Activated naive CD4-positive, alpha-beta T cell treated with anti-CD3 and anti-CD28 coated beads for 36 hours (primary cell): ENCODE results near the gene CSF1R. TPM values are rescaled to one million over a fixed set of nuclear protein-coding genes. Genes with fewer than 3 reads are reported as not detected.

Experiments used
- CTCF ChIA-PET: fragments of 350-600 bp; sonication (Branson Sonifier 250); formaldehyde crosslinking; loops from one replicate; lab custom pipeline; 2021; ENCODE audit warnings: antibody characterized with exemption; lab: Charles Lee
- DNase-seq: peaks from one replicate; pipeline ENCODE4 v3.0.0-alpha.2; 2020
- H3K27ac Mint-ChIP-seq: one replicate; pipeline ENCODE4 v1.8.0; 2021; ENCODE audit warnings: mild to moderate bottlenecking, mixed read lengths
- H3K27me3 Mint-ChIP-seq: one replicate; pipeline ENCODE4 v1.8.0; 2021; ENCODE audit warnings: low read depth, mixed read lengths
- H3K36me3 Mint-ChIP-seq: one replicate; pipeline ENCODE4 v1.8.0; 2021; ENCODE audit warnings: low read depth, mixed read lengths
- H3K4me1 Mint-ChIP-seq: one replicate; pipeline ENCODE4 v1.8.0; 2021; ENCODE audit warnings: low read depth, mixed read lengths
- H3K4me3 Mint-ChIP-seq: one replicate; pipeline ENCODE4 v1.8.0; 2021; ENCODE audit warnings: mild to moderate bottlenecking, moderate library complexity, mixed read lengths
- H3K9me3 Mint-ChIP-seq: one replicate; pipeline ENCODE4 v1.8.0; 2021; ENCODE audit warnings: mixed read lengths
- intact Hi-C: fragments of 100-400 bp; cut with micrococcal nuclease; formaldehyde crosslinking; loops from one replicate; pipeline ENCODE4 v1.15.1; 2023
- total RNA-seq, 2 experiments: library from RNA; stranded (reverse); gene quantifications; one replicate each; pipeline ENCODE4 v1.2.3, GENCODE V29; 2021

The CSF1R gene
- total RNA-seq, 2 experiments from 2014 or later: 0.94 to 1.8 TPM

DNA sequence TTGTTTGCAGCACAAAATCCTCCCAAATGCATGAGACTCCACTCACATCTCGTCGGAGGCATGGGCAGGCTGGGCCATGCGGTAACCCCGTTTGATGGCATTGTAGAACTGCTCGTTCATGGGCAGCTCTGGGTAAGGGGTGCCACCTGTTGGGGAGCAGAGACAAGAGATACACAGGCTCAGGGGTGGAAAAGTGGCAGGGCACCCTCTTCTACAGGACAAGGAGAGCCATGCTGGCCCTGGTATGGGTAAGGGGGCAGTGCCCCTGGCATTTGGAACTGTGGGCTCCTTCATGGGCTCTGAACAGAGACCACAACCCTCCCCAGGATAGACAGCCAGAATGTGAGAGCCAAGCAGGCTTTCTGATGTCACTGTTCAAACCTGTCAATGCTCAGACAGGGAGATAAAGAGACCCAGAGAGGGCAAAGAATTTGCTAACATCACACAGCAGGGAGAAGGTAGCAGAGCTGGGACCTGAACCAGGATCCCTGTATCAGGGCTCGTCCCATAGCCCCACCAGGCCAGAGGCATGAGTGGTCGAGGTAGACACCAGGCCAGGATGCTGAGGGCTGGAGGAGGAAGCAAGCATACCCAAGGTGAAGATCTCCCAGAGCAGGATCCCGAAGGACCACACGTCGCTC, 33.2 kb upstream of the CSF1R start:
- no peaks in the 10 kb centered on the region for H3K36me3 Mint-ChIP-seq
- CTCF ChIA-PET: interaction anchor here (0.6 to 1.2 kb wide), 7 partner anchors 12 to 285 kb away, joined by 3 to 4 read pairs (median 3); no protein-coding TSS in a partner anchor
- no peaks in the 10 kb centered on the region for H3K4me1 Mint-ChIP-seq
- H3K27me3 Mint-ChIP-seq: no peaks in the 10 kb centered on the region
- H3K4me3 Mint-ChIP-seq: no peak overlapping the region
- no peaks in the 10 kb centered on the region for H3K9me3 Mint-ChIP-seq
- no peak overlapping the region for H3K27ac Mint-ChIP-seq
- intact Hi-C loops: loop anchor here (1.0 to 5.0 kb wide), 3 partner anchors 52 to 287 kb away; partner anchors contain the start of genes HMGXB3 and TIGD6
- DNase-seq: peak; percentile 32

DNA sequence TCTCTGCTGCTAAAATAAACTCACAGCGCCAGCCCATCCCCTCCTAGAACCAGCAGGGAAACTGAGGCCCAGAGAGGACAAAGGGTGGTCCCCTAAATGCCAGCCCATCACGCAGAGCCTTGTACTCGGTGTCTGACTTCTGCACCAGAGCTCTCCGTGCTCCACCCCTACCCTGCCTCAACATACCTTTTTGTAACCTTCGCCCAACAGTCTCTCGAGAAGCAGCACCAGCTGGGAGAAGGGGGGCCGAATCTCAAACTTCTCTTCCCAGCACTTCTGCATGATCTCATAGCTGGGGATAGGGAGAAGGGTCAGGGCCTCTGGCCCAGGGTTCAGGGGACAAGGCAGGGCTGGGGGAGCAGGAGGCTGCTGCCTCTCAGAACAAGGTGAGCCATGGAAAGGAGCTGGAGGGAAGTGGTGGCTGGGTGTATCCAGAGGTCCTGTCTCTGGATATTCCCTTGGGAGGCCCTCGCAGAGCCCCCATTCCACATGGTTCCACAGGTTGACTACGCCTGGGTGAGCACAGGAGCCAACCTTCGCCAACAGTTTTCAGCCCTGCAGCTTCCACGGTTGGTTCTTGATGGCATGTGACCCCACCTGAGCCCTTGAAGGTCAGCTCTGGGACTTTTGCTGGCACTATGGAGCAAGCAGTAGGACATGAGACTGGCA, 32.3 kb upstream of the CSF1R start:
- Mint-ChIP-seq H3K9me3 (no peaks in the 10 kb centered on the region), H3K27ac (no peak overlapping the region), H3K36me3 (no peaks in the 10 kb centered on the region), H3K27me3 (no peaks in the 10 kb centered on the region), H3K4me3 (no peak overlapping the region), H3K4me1 (no peaks in the 10 kb centered on the region)
- CTCF ChIA-PET: interaction anchor here (0.6 to 1.3 kb wide), 8 partner anchors 12 to 285 kb away, joined by 3 to 4 read pairs (median 3); no protein-coding TSS in a partner anchor
- intact Hi-C loops: loop anchor here (1.0 kb wide), 1 partner anchor 118 kb away; the partner anchor contains the start of genes HMGXB3 and TIGD6
- DNase-seq: no peak

DNA sequence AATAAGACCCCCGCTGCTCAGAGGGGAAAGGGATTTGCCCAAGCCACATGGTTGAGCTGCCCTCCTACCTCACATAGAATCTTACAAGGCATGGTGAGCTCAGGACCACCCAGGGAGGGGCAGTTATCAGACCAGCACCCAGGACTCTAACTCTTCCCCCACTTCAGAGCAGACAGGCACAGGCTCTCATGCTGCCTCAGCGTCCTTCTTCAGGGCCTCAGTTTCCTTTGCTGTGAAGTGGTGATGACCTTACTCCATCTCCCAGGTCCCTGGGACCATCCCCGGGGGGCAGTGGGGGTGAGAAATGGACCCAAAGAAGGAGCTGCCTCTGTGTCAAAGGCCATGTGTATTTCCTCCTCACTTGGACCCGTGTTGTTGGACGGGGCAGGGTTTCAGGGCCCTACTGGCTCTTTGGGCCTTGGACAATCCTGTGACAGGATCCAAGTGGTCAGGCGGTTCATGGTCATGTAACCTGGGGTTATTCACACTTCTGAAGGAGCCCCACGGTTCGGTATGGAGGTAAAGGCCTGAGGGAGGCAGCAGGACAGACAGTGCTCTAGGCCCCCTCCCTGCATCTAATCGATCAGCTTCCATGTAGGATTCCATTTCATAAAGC, 31.7 kb upstream of the CSF1R start:
- CTCF ChIA-PET: interaction anchor here (0.7 to 1.3 kb wide), 3 partner anchors 12 to 246 kb away, joined by 3 read pairs; no protein-coding TSS in a partner anchor
- Mint-ChIP-seq H3K9me3 (no peaks in the 10 kb centered on the region), H3K4me1 (no peaks in the 10 kb centered on the region), H3K27me3 (no peaks in the 10 kb centered on the region), H3K27ac (no peak overlapping the region), H3K36me3 (no peaks in the 10 kb centered on the region), H3K4me3 (no peak overlapping the region)
- no peak for DNase-seq
- intact Hi-C loops: no loop called here

DNA sequence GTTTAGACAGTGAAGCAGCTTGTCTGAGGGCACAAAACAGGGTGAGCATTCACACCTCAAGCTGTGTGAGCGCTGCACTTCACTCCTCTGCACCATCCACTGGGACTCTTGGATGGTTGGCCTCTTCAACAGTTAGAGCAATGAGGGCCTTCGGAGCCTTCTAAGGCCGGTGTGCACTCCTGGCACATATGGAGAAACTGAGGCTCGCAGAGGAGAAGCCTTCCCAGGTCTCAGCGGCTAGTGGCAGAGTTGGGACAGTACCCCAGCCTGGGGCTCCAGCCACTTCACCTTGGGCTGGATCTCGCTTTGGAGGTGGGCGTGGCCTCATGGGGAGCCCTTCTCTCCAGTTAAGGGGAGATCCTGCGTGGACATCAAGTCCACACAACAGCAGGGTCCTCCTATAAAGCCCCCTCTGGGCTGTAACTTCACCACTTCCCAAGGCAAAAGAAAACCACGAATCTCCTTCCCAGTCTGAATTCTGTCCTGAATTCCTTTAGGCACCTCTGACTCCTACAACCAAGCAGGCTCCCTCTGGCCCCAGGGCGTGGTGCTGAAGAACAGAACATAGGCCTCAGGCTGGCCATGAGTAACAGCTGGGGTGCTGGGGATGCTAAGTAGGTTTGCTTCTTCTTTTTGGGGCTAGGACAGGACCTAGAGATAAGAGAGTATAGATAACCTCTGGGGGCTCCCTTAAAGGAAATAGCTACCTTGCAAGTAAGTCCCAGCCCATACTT, 30.5 kb upstream of the CSF1R start:
- Mint-ChIP-seq H3K27me3 (no peaks in the 10 kb centered on the region), H3K4me3 (no peak overlapping the region), H3K36me3 (no peaks in the 10 kb centered on the region), H3K27ac (no peak overlapping the region), H3K9me3 (no peaks in the 10 kb centered on the region), H3K4me1 (no peaks in the 10 kb centered on the region)
- CTCF ChIA-PET: no interaction called here
- DNase-seq: no peak
- intact Hi-C loops: no loop called here

DNA sequence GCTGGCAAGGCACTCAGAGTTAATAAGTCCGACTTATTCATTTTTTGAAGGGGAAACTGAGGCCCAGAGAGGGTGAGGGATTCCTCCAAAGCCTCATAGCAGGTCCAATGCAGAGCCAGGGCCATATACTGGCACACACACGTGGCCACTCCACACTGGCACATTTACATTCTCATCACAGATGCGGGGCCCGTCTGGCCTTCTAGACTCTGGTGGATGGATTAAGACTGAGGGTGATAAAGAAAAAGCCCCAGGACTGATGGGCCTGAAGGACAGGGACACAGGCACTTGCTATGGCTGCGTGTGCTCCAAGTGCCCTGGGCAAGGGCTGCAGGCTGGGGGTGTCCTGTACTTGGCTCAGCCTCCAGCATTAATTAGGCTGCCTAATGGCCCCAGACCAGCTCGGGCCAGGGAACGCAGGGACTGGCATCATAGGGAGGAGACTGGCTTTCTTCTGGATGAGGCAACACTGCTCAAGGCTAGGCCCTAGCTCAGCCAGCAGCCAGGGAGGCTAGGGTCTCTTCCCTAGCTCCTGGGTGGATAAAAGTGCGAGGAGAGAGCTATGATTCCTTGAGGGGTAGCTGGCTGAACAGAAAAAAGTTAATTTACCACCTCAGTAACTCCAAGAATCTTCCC, 28.5 kb upstream of the CSF1R start:
- Mint-ChIP-seq H3K4me1 (no peaks in the 10 kb centered on the region), H3K36me3 (no peaks in the 10 kb centered on the region), H3K4me3 (no peak overlapping the region), H3K27me3 (no peaks in the 10 kb centered on the region), H3K27ac (no peak overlapping the region), H3K9me3 (no peaks in the 10 kb centered on the region)
- intact Hi-C loops: no loop called here
- CTCF ChIA-PET: interaction anchor here (0.7 kb wide), 1 partner anchor 9 kb away, joined by 3 read pairs; no protein-coding TSS in a partner anchor
- DNase-seq: no peak

GRCh38 chr5:150114102-150114641, 27.8 kb upstream of the CSF1R start:
- H3K27me3 Mint-ChIP-seq: no peaks in the 10 kb centered on the region
- intact Hi-C loops: no loop called here
- no peaks in the 10 kb centered on the region for H3K4me1 Mint-ChIP-seq
- H3K4me3 Mint-ChIP-seq: no peak overlapping the region
- no peak overlapping the region for H3K27ac Mint-ChIP-seq
- no peaks in the 10 kb centered on the region for H3K36me3 Mint-ChIP-seq
- no peak for DNase-seq
- H3K9me3 Mint-ChIP-seq: no peaks in the 10 kb centered on the region
- CTCF ChIA-PET: interaction anchor here (0.7 kb wide), 1 partner anchor 205 kb away, joined by 3 read pairs; no protein-coding TSS in a partner anchor

- H3K9me3 Mint-ChIP-seq: no peaks in the 10 kb centered on the region
- H3K4me1 Mint-ChIP-seq: no peaks in the 10 kb centered on the region
- no peaks in the 10 kb centered on the region for H3K27me3 Mint-ChIP-seq
- no peak overlapping the region for H3K4me3 Mint-ChIP-seq
- CTCF ChIA-PET: no interaction called here
- intact Hi-C loops: no loop called here
- DNase-seq: no peak
- H3K36me3 Mint-ChIP-seq: no peaks in the 10 kb centered on the region
- no peak overlapping the region for H3K27ac Mint-ChIP-seq
These were observed 26.8 kb upstream of the CSF1R start for GRCh38 chr5:150113047-150113744.

GRCh38 chr5:150112201-150113046, 26.1 kb upstream of the CSF1R start:
- DNase-seq: no peak
- Mint-ChIP-seq H3K4me3 (no peak overlapping the region), H3K4me1 (no peaks in the 10 kb centered on the region), H3K9me3 (no peaks in the 10 kb centered on the region), H3K27me3 (no peaks in the 10 kb centered on the region), H3K27ac (no peak overlapping the region), H3K36me3 (no peaks in the 10 kb centered on the region)
- CTCF ChIA-PET: interaction anchor here (0.6 to 1.3 kb wide), 3 partner anchors 37 to 260 kb away, joined by 3 to 4 read pairs (median 4); no protein-coding TSS in a partner anchor
- intact Hi-C loops: no loop called here

- no peaks in the 10 kb centered on the region for H3K9me3 Mint-ChIP-seq
- H3K27ac Mint-ChIP-seq: no peak overlapping the region
- no peak for DNase-seq
- H3K4me3 Mint-ChIP-seq: no peak overlapping the region
- no peaks in the 10 kb centered on the region for H3K36me3 Mint-ChIP-seq
- CTCF ChIA-PET: interaction anchor here (1.3 to 1.4 kb wide), 3 partner anchors 14 to 259 kb away, joined by 3 to 4 read pairs (median 4); no protein-coding TSS in a partner anchor
- intact Hi-C loops: no loop called here
- no peaks in the 10 kb centered on the region for H3K4me1 Mint-ChIP-seq
- H3K27me3 Mint-ChIP-seq: no peaks in the 10 kb centered on the region
These were observed 24.8 kb upstream of the CSF1R start for GRCh38 chr5:150111122-150111521.

- Mint-ChIP-seq H3K36me3 (no peaks in the 10 kb centered on the region), H3K27me3 (no peaks in the 10 kb centered on the region), H3K4me3 (no peak overlapping the region), H3K9me3 (no peaks in the 10 kb centered on the region), H3K27ac (no peak overlapping the region), H3K4me1 (no peaks in the 10 kb centered on the region)
- no peak for DNase-seq
- CTCF ChIA-PET: no interaction called here
- intact Hi-C loops: no loop called here
These were observed 23.6 kb upstream of the CSF1R start for GRCh38 chr5:150109921-150110320.
